ENCODE measurements around the gene LDLRAD4.

- no peak for TF ChIP-seq POLR2A (IDR thresholded peaks at IDR 0.05)
- no peak for TF ChIP-seq CTCF (IDR thresholded peaks at IDR 0.05)
- TF ChIP-seq EP300 (IDR thresholded peaks at IDR 0.05), result no peak
Observed at GRCh38 chr18:13313006-13313686, 94.6 kb downstream of the LDLRAD4 start.

Measured in stomach (tissue), 4 donors.